GM12891 (cell line): ENCODE measurements around the gene ARHGAP8.

Experiments
- POLR2A ChIP-seq: IDR thresholded peaks from 2 replicates; pipeline ENCODE4 v1.6.1; 2011; ENCODE audit warnings: low read depth, low read length, control low read depth
- POLR2AphosphoS5 ChIP-seq: IDR thresholded peaks from 2 replicates; pipeline ENCODE4 v1.6.1; 2011; ENCODE audit warnings: low read depth, low read length, control low read depth

DNA sequence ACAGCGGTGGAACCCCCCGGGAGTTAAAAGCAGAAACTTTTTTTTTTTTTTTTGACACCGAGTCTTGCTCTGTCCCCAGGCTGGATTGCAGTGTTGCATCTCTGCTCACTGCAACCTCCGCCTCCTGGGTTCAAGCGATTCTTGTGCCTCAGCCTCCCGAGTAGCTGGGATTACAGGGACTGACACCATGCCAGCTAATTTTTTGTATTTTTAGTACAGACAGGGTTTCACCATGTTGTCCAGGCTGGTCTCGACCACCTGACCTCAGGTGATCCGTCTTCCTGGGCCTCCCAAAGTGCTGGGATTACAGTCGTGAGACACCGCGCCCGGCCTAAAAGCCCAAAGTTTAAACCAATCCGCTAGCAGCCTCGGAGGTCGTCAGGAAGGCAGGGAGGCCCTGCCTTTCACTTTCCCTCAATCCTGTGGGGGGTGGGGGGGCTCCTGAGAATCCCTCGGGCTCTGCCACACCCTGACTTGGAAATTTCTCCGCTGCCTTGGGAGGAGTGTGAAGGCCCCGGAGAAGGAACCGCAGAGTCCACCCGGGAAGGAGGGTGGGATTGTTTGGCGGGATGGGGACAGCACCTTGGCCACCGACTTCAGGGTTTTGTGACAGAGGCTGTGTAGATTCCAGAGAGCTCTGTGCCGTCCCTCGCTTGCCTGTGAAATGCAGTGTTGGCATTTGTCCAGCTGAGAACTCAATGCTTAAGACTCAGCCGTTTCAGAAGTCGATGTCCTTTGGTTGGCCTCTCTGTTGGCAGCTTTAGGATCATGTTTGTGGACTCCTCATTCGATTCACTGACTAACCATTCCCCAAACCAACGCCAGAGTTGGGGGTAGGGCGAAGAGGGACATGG is 1.0 kb downstream of the ARHGAP8 start:
- TF ChIP-seq POLR2A (no peak), POLR2AphosphoS5 (no peak)
